HG02852 (cell line): ENCODE data around the gene SIGLEC12.
"Not testable (repeated sequence)": the region's sequence is repeated elsewhere in the genome, so short reads cannot be mapped to it uniquely, and the experiment has no call there.

ENCODE experiments used
- ATAC-seq: cut with Tn5 transposase; IDR thresholded peaks from one replicate; pipeline ENCODE4 v1.9.1; 2021; ENCODE audit warnings: mild to moderate bottlenecking, moderate library complexity; ENCODE audit not compliant: unreplicated experiment

SIGLEC12 gene

GRCh38 chr19:51524666-51525264, 23.2 kb upstream of the SIGLEC12 start:
- no peak for ATAC-seq

GRCh38 chr19:51521781-51522180, 20.2 kb upstream of the SIGLEC12 start:
- ATAC-seq = no peak

GRCh38 chr19:51521357-51521756, 19.8 kb upstream of the SIGLEC12 start:
- no peak for ATAC-seq

- no peak for ATAC-seq
Measured at GRCh38 chr19:51520728-51521127, 19.1 kb upstream of the SIGLEC12 start.

GRCh38 chr19:51514866-51515481, 13.4 kb upstream of the SIGLEC12 start:
- ATAC-seq = no peak

- no peak for ATAC-seq
Measured at GRCh38 chr19:51513968-51514367, 12.4 kb upstream of the SIGLEC12 start.

GRCh38 chr19:51511353-51511752, 9.8 kb upstream of the SIGLEC12 start:
- no peak for ATAC-seq

GRCh38 chr19:51509823-51510660, 8.4 kb upstream of the SIGLEC12 start:
- ATAC-seq = no peak

GRCh38 chr19:51508059-51508733, 6.6 kb upstream of the SIGLEC12 start:
- ATAC-seq = no peak

- ATAC-seq = no peak
Measured at GRCh38 chr19:51507640-51508058, 6.0 kb upstream of the SIGLEC12 start.

- ATAC-seq = no peak
Measured at GRCh38 chr19:51507192-51507591, 5.6 kb upstream of the SIGLEC12 start.

GRCh38 chr19:51505904-51506303, 4.3 kb upstream of the SIGLEC12 start:
- no peak for ATAC-seq

- no peak for ATAC-seq
Measured at GRCh38 chr19:51503896-51504295, 2.3 kb upstream of the SIGLEC12 start.

GRCh38 chr19:51503286-51503817, 1.8 kb upstream of the SIGLEC12 start:
- no peak for ATAC-seq

- not testable (repeated sequence) for ATAC-seq
Measured at GRCh38 chr19:51500931-51501330, 669 bp downstream of the SIGLEC12 start.

- ATAC-seq = no peak
Measured at GRCh38 chr19:51497666-51498065, 3.9 kb downstream of the SIGLEC12 start.

- ATAC-seq = no peak
Measured at GRCh38 chr19:51493776-51494175, 7.8 kb downstream of the SIGLEC12 start.

- no peak for ATAC-seq
Measured at GRCh38 chr19:51491586-51491985, 10.0 kb downstream of the SIGLEC12 start.

- ATAC-seq = no peak
Measured at GRCh38 chr19:51490676-51491075, 10.9 kb downstream of the SIGLEC12 start.

GRCh38 chr19:51489113-51489512, 12.5 kb downstream of the SIGLEC12 start:
- ATAC-seq = no peak

GRCh38 chr19:51488491-51488890, 13.1 kb downstream of the SIGLEC12 start:
- no peak for ATAC-seq
